ENCODE results near the gene GRM5.
A peak's percentile ranks its signal among the peaks of the same experiment; 100 is the strongest.
"Not testable (repeated sequence)": the region's sequence is repeated elsewhere in the genome, so short reads cannot be mapped to it uniquely, and the experiment has no call there.

GRM5 gene

DNA sequence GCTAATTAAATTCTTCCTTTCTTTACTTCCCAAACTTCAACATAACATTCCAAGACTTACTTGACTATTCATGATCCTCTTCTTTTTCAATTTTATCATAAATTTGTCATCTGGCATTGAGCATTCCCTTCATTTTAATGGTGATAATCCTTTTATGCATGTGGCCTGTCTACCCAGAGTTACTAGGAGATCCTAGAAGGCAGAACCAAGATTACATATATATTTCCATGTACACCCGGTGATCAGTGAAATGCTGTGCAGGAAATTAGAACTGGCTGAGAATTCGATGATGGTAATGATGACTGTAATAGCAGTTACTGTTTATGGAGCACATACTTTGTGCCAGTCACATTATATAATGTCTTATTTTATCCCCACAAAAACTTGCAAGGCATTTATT is 104.2 kb downstream of the GRM5 start:
- not testable (repeated sequence) for DNase-seq

DNA sequence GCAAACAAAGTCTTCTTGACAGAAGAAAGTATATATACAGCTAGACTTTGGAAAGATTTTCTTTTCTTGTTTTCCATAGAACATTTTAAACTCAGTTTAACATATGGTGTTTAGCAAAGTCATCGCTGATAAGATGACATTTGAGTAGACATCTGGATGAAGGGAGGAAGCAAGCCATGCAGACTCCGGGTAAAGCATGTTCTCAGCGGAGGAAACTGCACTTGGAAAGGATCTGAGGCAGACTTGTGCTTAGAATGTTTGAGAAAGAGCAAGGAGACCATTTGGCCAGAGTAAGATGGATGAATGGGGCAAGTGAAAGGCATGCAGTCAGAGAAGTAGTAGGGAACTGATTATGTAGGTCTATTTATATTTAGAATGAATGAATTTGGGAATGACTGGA is 105.9 kb downstream of the GRM5 start:
- DNase-seq = not testable (repeated sequence)

DNA sequence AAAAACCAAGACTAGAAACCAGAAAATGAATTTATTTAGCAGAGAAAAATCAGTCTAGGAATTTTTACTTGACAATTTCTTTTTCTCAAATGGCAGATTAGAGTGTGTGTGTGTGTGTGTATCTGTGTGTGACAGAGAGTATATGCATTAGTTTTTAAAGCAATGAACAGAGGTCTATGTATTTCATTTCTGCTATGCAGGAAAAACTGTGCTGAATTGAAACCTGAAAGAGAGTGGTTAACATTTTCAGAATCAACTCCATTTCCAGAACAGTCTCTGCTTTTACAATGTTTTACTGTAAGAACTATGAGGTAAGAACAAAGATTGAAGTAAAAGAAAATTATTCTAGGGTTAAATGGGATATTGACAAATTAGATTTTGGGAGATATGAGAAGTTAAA is 114.8 kb downstream of the GRM5 start:
- no peak for DNase-seq

DNA sequence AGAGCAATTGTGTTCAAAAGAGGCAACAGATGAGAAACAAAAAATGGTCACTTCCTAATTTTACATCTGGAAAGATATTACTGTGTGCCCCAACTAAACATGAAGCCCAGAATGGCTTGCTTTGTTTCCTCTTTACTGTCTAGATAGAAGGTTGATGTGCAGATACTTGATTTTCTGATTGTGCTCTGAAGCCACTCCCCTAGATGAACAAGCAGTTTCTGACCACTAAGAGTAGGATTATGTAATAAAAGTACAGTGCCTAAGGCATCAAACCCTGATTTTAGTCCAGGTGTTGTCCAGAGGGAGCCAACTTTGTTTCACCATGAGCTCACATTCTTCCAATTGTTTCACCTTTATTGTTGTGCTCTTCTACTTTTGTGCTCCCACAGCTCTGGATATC is 116.9 kb downstream of the GRM5 start:
- DNase-seq = peak; percentile 43

DNA sequence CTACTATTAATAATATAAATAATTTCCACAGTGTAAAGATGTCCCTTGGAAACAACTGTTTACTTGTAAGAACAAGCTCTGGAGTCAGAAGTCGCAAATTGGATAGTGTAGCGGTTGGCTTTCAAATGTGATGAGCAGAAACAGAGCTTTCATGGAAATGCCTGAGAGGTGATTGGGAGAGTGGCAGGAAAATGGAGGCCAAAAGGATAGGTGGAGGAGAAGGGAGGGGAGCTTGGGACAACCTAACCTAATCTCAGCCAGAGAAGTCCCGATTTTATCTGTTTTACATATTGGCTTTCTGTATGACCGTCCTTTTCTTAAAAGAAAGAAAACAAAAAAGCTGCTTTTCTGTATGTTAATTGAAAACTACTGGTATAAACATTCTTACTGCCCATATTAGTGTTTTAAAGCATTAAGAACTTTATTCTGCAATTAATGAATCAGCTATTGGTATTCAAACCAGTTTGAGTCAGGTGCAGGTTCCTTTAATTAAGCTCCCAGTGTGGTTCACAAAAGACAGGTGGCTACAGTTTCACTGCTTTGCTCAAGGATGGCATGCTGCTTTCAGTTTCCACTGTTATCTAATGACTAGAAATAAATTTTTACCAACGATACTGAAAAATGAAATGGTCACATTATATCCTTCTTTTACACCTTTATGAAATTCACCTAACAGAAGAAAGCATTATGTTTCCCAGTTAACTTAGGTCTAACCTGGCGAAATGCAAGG is 117.8 kb downstream of the GRM5 start:
- DNase-seq = peak; percentile 9

DNA sequence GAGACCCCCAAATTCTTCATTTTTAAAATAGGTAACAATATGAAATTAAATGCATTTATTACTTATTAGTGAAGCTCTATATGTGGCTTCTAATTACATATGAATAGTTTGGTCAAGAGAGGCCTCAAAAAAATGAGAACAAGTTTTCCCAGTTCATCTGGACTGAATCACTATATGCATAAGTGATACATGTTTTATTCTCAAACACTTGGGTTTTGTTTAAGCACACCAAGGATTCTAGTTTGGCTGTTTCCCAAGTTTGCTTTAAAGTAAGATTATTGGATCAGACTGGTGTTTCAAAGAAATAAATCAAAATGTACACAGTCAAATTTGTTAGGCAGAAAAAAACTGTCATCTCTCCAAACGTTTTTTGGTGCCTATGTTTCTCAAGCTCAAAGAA is 136.1 kb downstream of the GRM5 start:
- DNase-seq = peak; percentile 15

DNA sequence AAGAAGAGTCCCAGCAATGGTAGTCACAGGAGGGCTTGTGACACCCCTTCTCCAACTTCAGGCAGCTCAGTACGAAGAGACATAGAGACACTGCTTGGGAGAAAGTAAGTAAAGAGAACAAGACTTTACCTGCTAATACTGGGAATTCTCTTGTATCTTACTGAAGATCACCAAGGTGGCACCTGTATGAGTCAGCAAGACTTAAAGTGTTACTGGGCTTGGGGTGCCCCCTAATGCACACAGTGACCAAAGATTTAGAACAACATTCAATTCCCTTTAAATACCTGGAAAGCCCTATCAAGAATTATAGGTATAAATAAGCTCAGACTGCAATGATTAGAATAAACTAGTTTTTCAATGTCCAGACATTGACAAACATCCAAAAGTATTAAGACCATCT is 148.7 kb downstream of the GRM5 start:
- not testable (repeated sequence) for DNase-seq

DNA sequence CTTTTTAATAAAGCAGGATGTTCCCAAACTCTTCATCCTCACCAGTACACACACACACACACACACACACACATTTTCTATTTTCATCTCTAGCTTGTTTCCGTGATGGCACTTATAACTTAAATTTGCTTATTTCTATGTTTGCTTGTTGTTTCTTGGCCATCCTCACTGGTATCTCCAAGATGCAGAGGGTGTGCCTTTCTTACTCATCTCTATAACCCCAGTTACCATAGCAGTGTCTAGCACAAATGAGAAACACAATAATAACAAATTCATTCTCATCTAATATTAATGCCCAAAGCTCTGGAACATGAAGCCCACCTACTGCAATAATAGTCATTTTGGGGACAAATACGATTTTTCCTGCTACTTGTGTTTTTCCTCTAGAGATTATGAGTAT is 156.3 kb downstream of the GRM5 start:
- DNase-seq = no peak

DNA sequence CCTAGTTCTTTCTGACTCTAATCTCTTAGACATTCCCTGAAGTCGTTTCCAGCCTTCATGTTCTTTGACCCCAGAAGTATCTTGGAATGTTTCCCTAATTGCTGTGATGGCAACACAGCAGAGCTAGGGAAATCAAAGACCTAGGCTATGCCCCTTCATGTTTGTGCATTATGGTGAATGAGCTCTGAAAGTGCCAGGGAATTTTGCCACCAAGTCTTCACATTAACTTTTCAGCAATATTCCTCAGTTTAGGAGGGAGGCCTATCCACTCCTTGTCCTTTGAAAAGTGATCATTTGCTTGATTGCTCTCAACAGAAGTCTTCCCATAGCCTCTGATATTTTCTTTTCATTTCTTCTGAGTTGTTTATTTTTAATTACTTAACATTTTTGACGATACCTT is 164.3 kb downstream of the GRM5 start:
- not testable (repeated sequence) for DNase-seq

DNA sequence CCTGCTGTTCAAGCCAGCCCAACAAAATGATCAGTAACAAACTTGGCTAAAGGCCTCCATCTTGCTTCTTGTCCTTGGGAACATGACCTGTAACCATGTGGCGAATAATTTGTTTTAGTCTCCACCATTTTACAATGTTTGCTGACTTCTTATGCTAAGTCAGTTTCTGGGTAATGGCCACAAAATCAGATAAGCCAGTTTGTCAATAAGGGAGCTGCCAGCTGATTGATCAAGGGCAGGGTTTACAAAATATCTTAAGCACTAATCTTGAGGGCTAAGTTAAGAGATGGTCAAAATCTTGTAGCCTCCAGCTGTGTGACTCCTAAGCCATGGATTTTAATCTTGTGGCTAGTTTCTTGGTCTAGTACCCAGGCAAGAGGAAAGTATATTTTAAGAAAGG is 176.9 kb downstream of the GRM5 start:
- DNase-seq = not testable (repeated sequence)

DNA sequence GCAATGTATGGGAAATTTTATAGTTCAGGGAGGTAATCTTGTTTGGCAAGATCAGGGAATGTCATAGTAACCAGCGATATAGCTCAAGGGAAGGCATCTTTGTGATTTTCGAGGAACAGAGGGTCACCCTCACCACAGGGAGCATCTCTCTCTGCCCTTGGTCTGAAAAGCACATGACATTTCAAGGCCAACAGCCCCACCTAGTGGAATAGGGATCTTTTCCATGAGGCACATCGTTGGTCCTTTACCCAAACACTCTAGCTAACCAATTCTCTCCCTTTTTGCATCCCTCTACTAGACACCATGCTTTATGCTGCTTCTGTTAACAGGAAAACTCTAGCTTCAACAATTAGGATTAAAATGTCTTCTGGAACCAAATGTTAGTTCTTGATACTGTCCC is 179.0 kb downstream of the GRM5 start:
- DNase-seq = peak; percentile 65

DNA sequence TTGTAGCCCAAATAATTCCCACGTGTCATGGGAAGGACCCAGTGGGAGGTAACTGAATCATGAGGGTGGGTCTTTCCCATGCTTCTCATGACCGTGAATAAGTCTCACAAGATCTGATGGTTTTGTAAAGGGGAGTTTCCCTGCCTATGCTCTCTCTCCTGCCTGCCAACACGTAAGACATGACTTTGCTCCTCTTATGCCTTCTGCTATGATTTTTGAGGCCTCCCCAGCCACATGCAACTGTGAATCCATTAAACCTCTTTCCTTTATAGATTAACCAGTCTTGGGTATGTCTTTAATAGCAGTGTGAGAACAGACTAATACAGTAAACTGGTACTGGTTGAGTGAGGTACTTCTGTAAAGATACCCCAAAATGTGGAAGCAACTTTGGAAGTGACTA is 183.0 kb downstream of the GRM5 start:
- DNase-seq = not testable (repeated sequence)

DNA sequence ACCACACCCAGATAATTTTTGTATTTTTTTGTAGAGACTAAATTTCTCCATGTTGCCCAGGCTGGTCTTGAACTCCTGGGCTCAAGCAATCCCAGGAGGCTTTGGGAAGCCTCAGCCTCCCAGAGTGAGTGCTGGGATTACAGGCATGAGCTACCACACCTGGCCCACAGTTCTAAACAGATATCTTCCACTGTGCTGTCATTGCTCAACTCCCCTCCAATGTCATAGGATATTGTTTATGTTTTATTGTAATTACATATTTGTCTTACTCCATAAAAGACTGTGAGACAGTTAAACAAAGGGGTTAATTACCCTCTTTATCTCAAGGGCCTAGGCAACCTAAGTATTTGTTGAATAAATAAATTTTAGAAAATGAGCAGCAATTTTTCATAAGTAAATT is 204.2 kb downstream of the GRM5 start:
- DNase-seq = peak; percentile 95

DNA sequence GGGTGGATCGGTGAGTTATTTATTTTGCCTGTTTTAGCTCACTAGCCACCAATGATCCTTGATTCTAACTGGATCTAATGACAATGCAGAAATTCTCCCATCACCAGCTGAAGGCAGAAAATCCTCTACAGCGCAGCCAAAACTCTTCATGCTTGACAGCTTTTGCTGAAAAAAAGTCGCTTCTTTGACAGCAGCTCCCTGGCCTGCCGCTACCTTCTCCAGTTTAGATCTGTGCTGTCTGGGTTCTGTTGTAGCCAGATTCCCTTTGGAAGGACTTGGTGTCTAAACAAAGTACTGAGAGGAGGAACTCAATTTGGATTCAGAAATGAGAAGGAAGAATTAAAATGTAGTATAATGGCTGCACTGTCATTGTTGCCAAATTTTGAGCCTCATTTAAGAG is 205.4 kb downstream of the GRM5 start:
- not testable (repeated sequence) for DNase-seq

DNA sequence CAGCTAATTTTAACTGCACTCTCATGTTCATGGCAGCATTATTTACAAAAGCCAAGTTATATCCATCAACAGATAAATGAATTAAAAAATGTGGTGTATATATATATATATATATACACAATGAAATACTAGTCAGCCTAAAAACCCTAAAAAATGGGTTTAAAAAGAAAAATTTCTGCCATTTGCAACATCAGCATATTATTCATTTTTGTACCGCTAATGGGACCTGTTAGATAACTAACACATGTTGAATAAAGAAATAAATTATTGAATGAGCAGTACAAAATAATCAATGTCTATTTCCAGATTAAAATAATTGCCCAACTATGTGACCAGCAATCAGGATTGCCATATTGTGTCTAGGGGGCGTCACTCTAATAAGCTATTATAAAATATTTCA is 211.8 kb downstream of the GRM5 start:
- not testable (repeated sequence) for DNase-seq

DNA sequence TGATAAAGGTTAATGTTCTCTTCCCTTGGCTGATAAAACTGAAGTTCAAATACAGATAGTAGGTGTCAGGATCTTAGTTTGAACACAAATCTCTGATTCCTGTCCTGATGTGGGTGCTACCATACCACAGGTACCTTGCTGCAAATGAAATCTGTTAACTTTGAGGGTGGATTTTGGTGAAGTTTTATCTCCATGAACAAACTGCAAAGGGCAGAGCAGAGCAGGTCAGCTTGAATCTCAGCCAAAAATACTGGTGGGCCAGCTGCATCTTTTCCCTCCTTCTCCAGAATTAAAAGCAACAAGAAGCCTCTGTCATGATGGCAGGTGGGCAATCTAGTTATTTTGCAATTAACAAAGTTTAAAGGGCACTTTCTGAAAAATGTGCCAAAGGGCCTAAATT is 214.2 kb downstream of the GRM5 start:
- peak; percentile 48 for DNase-seq

DNA sequence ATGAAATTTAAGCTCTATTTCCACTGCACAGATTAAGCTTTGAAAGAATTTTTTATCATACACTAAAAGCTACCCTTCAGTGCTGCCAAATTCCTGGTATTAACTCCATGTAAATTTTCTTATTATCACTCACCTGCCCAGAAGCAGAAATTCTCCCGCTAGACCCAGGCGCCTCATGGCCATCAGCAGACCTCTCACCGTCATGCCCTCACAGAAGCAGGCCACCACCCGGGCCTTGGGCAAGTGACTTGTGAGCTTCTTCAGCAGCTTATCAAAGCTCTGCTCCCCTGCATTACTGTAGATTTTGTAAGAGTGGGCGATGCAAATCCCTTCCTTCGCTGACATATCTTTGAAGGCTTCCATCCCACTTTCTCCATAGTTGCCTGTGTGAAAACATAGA is 216.0 kb downstream of the GRM5 start:
- not testable (repeated sequence) for DNase-seq

DNA sequence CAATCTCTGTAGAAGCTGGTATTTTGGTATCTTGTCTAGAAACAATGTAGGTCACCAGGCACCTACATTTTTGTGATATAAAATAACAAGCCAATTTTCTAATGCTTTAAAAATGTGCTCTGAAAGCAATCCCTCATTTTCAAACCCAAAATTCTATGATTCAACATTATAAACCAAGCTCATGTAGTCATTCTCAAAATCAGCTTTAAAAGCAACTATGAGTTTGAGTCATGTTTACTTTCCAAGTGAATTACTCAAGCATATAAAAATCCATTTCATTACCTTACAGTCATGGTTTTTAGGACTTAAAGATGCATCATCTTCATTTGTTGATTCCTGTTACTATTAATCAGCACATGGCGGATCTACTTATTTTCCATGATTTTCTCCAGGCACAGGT is 216.4 kb downstream of the GRM5 start:
- DNase-seq = no peak

DNA sequence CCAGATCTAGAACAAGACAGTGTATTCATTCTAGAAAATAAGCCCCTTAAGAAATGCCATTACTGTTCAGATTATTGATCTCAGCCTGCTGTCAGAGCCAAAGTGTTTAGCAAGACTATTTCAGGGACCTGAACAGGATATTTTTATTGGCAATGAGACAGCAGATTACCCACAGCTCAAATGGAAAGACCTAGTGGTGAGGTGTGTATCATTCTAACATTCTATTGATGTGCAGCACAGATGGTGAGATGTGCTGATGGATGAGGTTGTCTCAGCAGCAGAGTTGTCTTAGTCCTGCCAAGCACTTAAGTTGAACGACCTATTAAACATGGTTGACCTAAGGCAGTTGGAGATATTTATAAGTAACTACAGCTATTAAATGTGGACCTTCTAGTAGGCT is 219.5 kb downstream of the GRM5 start:
- DNase-seq = peak; percentile 41

DNA sequence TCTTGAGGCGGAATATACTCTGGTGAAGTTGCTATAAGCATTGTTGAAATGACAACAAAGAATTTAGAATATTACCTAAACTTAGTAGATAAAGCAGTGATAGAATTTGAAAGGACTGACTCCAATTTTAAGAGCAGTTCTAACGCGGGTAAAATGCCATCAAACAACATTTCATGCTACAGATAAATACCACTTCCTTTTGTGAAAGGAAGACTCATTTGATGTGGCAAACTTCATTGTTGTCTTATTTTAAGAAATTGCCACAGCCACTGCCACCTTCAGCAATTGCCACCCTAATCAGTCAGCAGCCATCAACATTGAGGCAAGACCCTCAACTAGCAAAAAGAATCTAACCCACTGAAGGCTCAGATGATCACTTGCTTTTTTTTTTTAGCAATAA is 220.8 kb downstream of the GRM5 start:
- DNase-seq = not testable (repeated sequence)

DNA sequence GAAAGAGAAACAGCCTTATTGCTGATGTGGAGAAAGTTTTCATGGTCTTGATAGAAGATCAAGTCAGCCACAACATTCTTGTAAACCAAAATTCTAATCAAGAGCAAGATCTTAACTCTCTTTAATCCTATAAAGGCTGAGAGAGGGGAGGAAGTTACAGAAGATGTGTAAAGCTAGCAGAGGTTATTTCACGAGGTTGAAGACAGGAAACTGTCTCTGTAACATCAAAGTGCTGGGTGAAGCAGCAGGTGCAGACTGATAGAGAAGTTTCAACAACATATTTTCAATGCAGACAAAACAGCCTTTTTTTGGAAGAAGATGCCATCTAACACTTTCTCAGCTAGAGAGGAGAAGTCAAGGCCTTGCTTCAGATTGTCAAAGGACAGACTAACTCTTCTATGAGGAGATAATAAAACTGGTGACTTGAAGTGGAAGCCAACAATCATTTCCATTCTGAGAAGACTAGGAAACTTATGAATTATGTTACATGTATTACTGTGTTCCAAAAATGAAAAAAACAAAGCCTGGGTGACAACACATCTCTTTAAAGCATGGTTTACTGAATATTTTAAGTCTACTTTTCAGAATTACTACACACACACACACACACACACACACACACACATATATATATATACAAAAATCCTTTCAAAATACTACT is 221.9 kb downstream of the GRM5 start:
- DNase-seq = not testable (repeated sequence)

DNA sequence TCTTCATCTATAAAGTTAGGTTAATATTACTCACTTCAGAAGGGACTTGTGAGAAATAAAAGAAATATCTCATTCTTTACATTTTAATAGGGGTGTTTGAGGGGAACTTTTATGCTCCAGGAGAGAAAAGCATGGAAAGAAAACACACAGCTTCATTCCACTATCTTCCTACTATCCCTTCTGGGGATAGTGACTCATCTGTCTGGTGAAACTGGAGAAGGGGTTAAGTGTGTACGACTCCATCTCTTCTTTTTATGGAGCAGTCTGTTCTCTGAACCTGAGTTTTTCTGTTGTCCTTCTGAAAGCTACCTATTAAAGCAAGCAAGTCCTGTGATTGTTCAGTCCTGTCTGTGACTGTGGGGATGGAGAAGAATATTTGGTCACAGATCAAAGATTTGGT is 227.6 kb downstream of the GRM5 start:
- peak; percentile 47 for DNase-seq

DNA sequence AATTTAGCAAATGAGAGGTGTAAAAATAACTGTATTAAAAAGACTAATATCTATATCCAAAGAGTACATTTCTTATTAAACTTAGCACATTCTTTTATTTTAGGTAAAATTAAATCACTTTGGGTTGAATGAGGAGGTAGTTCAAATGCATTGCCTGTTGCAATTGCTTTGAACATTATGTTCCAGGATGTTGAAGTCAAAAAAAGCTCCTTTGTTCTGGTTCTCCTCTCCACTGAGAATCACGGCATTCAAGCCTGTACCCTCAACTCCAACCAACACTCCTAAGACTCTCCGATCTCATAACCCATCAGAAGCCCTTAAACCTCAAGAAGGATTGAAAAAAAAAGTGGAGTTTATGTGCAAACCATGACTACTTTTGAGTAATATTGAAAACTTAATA is 230.1 kb downstream of the GRM5 start:
- DNase-seq = not testable (repeated sequence)

DNA sequence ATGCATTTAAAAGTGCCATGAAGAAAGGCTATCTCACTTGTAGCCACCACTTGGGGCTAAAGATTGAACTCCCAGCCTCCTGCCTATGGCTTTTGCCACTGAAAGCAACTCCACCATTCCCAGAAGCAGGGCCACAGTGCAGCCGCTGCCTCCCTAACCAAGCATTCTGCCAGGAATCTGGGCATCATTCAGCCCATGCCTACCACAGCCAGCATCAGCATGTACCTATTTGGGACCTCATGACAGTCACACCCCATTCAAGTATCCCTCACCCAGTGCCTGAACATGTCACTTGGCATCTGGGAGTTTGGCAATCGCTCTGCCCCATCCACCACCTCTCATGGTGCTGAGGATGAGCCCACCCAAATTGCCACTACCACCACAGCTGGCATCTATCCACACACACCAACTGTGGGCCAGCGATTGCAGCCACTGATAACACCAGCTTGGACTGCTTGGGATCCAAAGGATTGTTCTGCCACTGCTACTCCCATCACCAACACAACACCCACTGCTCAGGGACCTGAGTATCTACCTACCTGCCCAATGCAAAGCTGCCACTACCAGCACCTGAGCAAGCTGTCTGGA is 234.4 kb downstream of the GRM5 start:
- no peak for DNase-seq

Data from NCI-H69 (cell line).